RWPE2 (cell line): ENCODE measurements around the gene IGF2R.

Experiments
- ATAC-seq: fragments of 200-7000 bp; cut with Tn5 transposase; 3 replicates; pipeline ENCODE4 v1.9.1; 2021; ENCODE audit warnings: low read depth
- DNase-seq: peaks from one replicate; pipeline ENCODE4 v3.0.0-alpha.2; 2020; ENCODE audit warnings: low spot score
- H3K27ac ChIP-seq: fragments of 450-650 bp; 2 replicates; pipeline ENCODE4 v1.5.1; 2017; ENCODE audit warnings: mild to moderate bottlenecking; ENCODE audit not compliant: poor library complexity, severe bottlenecking
- H3K27me3 ChIP-seq: fragments of 250-450 bp; sonication (Bioruptor Pico); 2 replicates; pipeline ENCODE4 v1.5.1; 2021; ENCODE audit warnings: mild to moderate bottlenecking, moderate library complexity; ENCODE audit not compliant: insufficient read depth, poor library complexity, severe bottlenecking
- H3K36me3 ChIP-seq: fragments of 250-450 bp; sonication (Bioruptor Pico); 2 replicates; pipeline ENCODE4 v1.5.1; 2020; ENCODE audit warnings: low read depth, mild to moderate bottlenecking, moderate library complexity
- H3K4me1 ChIP-seq: fragments of 250-450 bp; sonication (Bioruptor Pico); 2 replicates; pipeline ENCODE4 v1.5.1; 2021; ENCODE audit warnings: mild to moderate bottlenecking, moderate library complexity; ENCODE audit not compliant: insufficient read depth, poor library complexity, severe bottlenecking
- H3K4me3 ChIP-seq: fragments of 250-450 bp; sonication (Bioruptor Pico); 2 replicates; pipeline ENCODE4 v1.5.1; 2021; ENCODE audit warnings: mild to moderate bottlenecking, moderate library complexity; ENCODE audit not compliant: severe bottlenecking
- H3K9me3 ChIP-seq: fragments of 250-450 bp; sonication (Bioruptor Pico); 2 replicates; pipeline ENCODE4 v1.5.1; 2021; ENCODE audit warnings: mild to moderate bottlenecking, moderate library complexity; ENCODE audit not compliant: severe bottlenecking
- TF ChIP-seq, protein P1 (sequence below): fragments of 450-650 bp; IDR thresholded peaks from one replicate; pipeline ENCODE4 v1.5.1; 2017; ENCODE audit warnings: mild to moderate bottlenecking, moderate library complexity; ENCODE audit not compliant: poor library complexity, severe bottlenecking

The IGF2R gene

DNA sequence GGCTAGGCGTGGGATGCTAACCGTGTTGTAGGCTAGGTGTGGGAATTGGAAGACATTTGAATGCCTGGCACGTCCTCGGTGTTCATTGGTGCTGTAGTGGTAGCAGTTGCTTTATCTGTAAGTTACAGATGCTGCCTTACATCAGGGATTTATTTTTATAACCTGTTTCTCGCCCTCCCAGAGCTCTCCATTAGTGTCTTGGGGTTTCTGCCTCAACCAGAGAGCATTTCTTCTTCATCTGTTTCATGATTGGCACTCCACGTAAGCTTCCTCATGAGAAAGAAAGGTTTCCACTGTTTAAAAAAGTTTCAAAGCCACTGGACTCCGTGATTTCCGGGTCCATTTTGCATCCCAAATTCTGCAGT, 9.0 kb downstream of the IGF2R start:
- DNase-seq = no peak
- Histone ChIP-seq H3K27me3 (no peaks in the 10 kb centered on the region), H3K4me3 (no peak overlapping the region), H3K9me3 (no peaks in the 10 kb centered on the region), H3K27ac (peak overlapping the region; percentile 85), H3K36me3 (no peaks in the 10 kb centered on the region; the same call in 1 of the 2 replicates), H3K4me1 (peaks cover 53% of the 10 kb centered on the region)
- no peak for ATAC-seq
- TF ChIP-seq, protein P1, sequence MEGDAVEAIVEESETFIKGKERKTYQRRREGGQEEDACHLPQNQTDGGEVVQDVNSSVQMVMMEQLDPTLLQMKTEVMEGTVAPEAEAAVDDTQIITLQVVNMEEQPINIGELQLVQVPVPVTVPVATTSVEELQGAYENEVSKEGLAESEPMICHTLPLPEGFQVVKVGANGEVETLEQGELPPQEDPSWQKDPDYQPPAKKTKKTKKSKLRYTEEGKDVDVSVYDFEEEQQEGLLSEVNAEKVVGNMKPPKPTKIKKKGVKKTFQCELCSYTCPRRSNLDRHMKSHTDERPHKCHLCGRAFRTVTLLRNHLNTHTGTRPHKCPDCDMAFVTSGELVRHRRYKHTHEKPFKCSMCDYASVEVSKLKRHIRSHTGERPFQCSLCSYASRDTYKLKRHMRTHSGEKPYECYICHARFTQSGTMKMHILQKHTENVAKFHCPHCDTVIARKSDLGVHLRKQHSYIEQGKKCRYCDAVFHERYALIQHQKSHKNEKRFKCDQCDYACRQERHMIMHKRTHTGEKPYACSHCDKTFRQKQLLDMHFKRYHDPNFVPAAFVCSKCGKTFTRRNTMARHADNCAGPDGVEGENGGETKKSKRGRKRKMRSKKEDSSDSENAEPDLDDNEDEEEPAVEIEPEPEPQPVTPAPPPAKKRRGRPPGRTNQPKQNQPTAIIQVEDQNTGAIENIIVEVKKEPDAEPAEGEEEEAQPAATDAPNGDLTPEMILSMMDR = no peak

DNA sequence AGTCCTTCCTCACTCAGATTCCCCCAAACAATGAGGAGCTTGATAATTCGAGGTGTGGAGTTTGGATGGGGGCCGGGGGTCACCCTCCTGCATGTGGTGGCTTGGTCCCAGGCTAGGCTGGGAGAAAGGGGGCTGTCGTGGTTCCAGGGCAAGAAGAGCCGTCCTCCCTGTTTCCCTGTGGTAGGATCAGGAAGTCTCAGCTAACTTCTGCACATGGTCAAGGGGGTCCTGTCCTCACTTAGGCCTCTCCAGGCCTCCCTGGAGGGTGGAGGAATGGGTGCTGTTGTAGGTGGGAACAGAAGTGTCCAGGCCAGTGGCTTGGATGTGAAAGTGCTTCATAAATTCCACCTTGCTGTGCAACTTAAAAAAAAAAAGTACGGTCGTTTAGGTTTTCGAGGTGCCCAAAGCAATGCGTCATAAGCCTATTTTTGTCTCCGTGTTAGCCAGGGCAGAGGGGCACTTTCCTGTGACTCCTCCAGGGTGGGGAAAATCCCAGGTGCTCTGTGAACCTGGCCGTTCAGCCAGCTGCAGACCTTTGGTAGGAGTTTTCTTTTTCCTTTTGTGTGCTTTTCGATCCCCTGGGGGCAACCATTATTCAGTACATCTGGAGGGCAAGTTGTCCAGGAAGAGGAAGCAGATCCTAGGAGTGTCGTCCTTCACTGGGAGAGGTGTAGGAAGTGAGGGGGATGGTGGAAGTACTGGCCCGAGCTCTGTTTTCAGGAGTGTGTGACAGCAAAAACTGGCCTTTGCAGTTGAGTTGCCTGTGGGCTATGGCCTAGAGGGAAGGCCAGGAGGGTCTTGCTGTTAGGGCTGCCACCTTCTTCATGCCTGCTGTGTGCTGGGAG, 9.6 kb downstream of the IGF2R start:
- peak overlapping the region; percentile 85 for H3K27ac ChIP-seq
- H3K27me3 ChIP-seq = no peaks in the 10 kb centered on the region
- DNase-seq (no peak), ATAC-seq (peak; percentile 65)
- no peaks in the 10 kb centered on the region; the same call in 1 of the 2 replicates for H3K36me3 ChIP-seq
- TF ChIP-seq, protein P1 = no peak
- H3K4me3 ChIP-seq = no peak overlapping the region
- H3K4me1 ChIP-seq = peaks cover 58% of the 10 kb centered on the region
- H3K9me3 ChIP-seq = no peaks in the 10 kb centered on the region

DNA sequence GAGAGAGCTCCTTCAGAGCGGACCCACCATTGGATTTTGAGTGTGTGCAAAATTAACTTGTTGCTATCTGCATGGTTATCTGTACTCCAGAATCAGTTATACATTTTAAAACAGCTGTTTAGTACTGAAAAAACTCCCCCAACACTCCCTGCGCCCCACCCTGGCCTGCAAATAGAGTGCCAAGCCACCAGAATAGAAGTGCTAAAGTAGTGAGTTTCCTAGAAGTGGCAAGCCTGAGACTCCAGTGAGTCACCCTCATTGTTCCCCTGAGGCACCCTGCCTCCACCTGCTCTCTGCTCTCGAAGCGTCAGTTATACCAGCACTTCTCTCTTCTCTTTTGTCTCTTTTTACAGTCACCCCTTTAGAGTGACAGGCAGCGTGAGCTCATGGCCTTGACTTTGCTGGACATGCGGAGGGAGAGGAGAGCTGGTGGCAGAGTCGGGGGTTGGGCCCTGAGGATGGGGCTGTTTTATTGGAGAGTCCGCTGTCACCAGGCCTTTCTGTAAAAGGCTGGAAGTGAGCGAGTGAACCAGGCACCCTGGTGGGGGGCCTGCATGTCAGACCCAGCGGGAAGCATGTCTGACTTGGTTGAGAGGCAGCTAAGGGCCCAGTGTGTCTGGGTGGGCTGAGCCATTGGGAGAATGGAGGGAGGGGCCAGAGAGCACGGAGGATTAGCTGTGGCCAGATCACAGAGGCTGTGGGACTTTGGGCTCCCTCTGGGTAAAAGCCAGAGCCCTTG, 10.4 kb downstream of the IGF2R start:
- H3K4me1 ChIP-seq = peaks cover 58% of the 10 kb centered on the region
- H3K27ac ChIP-seq = peak overlapping the region; percentile 85
- no peak for DNase-seq
- no peaks in the 10 kb centered on the region for H3K27me3 ChIP-seq
- H3K4me3 ChIP-seq = no peak overlapping the region
- ATAC-seq = peak; percentile 80
- TF ChIP-seq, protein P1 = no peak
- H3K9me3 ChIP-seq = no peaks in the 10 kb centered on the region
- no peaks in the 10 kb centered on the region; the same call in 1 of the 2 replicates for H3K36me3 ChIP-seq

DNA sequence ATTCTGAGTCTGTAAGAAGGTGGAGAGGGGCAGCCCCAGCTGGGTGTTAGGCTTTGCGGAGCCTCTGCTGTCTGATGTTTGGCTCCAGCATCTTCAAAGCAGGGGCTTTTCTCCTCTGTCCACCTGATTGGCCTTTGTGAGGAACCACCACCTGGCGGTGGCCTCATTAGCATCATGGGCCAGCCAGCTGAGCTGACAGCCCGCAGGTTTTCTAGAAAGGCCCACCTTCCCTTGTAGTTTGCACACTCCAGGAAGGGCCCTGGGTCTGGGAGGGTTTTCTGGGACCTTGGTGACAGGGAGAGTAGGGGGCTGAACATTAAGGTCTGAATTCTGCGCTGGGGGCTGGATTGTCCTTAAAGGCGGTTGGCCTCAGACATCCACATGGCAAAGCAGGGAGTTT, 11.6 kb downstream of the IGF2R start:
- Histone ChIP-seq H3K4me3 (no peak overlapping the region), H3K27ac (no peak overlapping the region), H3K9me3 (no peaks in the 10 kb centered on the region), H3K4me1 (peaks cover 62% of the 10 kb centered on the region), H3K36me3 (0 out of 2 replicates have a peak, but pooled peaks cover 4% of the 10 kb centered on the region), H3K27me3 (no peaks in the 10 kb centered on the region)
- TF ChIP-seq, protein P1 = no peak
- ATAC-seq (no peak), DNase-seq (no peak)

DNA sequence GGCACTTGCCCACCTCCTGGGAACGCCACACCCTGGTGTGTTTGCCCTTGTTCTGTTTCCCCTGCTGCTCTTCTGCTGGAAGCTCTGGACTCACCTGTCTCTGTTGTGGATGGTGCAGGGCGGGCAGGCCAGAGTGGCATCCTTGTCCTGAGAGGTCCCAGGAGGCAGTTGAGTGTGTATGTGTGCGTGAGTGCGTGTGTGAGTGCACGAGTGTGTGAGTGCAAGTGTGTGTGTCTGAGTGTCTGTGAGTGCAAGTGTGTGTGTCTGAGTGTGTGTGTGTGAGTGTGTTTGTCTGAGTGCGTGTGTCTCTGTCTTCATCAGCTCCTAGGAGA, 12.2 kb downstream of the IGF2R start:
- Histone ChIP-seq H3K27ac (peak overlapping the region; percentile 54), H3K4me3 (no peak overlapping the region), H3K36me3 (0 out of 2 replicates have a peak, but pooled peaks cover 4% of the 10 kb centered on the region), H3K4me1 (peaks cover 62% of the 10 kb centered on the region), H3K27me3 (no peaks in the 10 kb centered on the region), H3K9me3 (no peaks in the 10 kb centered on the region)
- ATAC-seq = no peak
- TF ChIP-seq, protein P1 = no peak
- DNase-seq = no peak
